AG04450 (cell line): ENCODE results near the gene FHIT. TPM values are rescaled to one million over a fixed set of nuclear protein-coding genes. Genes with fewer than 3 reads are reported as not detected.

Experiments
- CTCF ChIA-PET: fragments of 300-600, 350-600 bp; formaldehyde crosslinking; extraction: SDS; loops from one replicate; lab custom pipeline; 2022; ENCODE audit warnings: antibody characterized with exemption, inconsistent platforms; lab: Charles Lee
- POLR2A ChIA-PET: fragments of 350-600 bp; formaldehyde crosslinking; extraction: SDS; loops from one replicate; lab custom pipeline; 2021; ENCODE audit warnings: antibody characterized with exemption, inconsistent platforms; lab: Yijun Ruan, JAX
- DNase-seq: peaks from one replicate; pipeline ENCODE4 v3.0.0-alpha.2; 2011; ENCODE audit warnings: low read depth, low spot score
- H3K27ac ChIP-seq: one replicate; pipeline ENCODE4 v1.5.1; 2012; ENCODE audit warnings: low read depth, low read length, control low read depth
- H3K27me3 ChIP-seq: one replicate; pipeline ENCODE4 v1.6.0; 2012; ENCODE audit warnings: low read length; ENCODE audit not compliant: control insufficient read depth, insufficient read depth
- H3K4me3 ChIP-seq: 2 replicates; pipeline ENCODE4 v1.5.1; 2011; ENCODE audit warnings: mild to moderate bottlenecking, low read depth, low read length, control low read depth
- H3K9me3 ChIP-seq: 2 replicates; pipeline ENCODE4 v1.5.1; 2012; ENCODE audit warnings: low read length; ENCODE audit not compliant: control insufficient read depth, insufficient read depth
- polyA plus RNA-seq: library from polyadenylated mRNA; depleted of rRNA; stranded (reverse); fragments of >200 nt; gene quantifications from 2 replicates; pipeline ENCODE4 v1.2.3, GENCODE V29; 2011
- TF ChIP-seq, protein P1 (sequence below): IDR thresholded peaks from 2 replicates; pipeline ENCODE4 v1.5.1; 2011; ENCODE audit warnings: low read depth, low read length, control low read depth, inconsistent platforms

FHIT gene
- polyA plus RNA-seq, 1 experiment, result 0.17 TPM

DNA sequence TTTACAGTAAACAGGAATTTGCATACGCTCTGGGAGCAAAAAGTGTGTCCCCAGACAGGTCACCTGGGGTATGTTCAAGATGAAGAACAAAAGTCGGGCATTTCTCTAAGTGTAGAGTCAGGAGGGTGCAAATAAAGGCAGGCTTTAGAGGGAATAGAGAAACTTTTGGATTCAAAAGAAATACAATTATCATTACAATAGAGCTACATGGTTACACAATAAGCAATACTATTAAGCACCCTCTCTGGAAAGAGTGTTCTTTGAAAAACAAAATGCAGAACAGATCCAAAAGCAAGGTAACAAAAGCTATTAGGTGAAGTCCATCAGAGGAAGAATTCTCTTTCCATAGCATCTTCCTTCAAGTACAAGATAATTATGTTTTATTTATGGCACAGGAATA lies 679.7 kb downstream of the FHIT start:
- no peak overlapping the region for H3K4me3 ChIP-seq
- ChIA-PET POLR2A (no interaction called here), CTCF (no interaction called here)
- DNase-seq, result no peak
- no peaks in the 10 kb centered on the region for H3K9me3 ChIP-seq
- H3K27me3 ChIP-seq, result no peaks in the 10 kb centered on the region
- H3K27ac ChIP-seq, result no peak overlapping the region
- TF ChIP-seq, protein P1, sequence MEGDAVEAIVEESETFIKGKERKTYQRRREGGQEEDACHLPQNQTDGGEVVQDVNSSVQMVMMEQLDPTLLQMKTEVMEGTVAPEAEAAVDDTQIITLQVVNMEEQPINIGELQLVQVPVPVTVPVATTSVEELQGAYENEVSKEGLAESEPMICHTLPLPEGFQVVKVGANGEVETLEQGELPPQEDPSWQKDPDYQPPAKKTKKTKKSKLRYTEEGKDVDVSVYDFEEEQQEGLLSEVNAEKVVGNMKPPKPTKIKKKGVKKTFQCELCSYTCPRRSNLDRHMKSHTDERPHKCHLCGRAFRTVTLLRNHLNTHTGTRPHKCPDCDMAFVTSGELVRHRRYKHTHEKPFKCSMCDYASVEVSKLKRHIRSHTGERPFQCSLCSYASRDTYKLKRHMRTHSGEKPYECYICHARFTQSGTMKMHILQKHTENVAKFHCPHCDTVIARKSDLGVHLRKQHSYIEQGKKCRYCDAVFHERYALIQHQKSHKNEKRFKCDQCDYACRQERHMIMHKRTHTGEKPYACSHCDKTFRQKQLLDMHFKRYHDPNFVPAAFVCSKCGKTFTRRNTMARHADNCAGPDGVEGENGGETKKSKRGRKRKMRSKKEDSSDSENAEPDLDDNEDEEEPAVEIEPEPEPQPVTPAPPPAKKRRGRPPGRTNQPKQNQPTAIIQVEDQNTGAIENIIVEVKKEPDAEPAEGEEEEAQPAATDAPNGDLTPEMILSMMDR, result no peak

GRCh38 chr3:60557122-60557521 lies 694.1 kb downstream of the FHIT start:
- Histone ChIP-seq H3K9me3 (no peaks in the 10 kb centered on the region), H3K27ac (no peak overlapping the region), H3K27me3 (no peaks in the 10 kb centered on the region), H3K4me3 (no peak overlapping the region)
- TF ChIP-seq, protein P1, result no peak
- ChIA-PET POLR2A (no interaction called here), CTCF (no interaction called here)
- DNase-seq, result no peak

DNA sequence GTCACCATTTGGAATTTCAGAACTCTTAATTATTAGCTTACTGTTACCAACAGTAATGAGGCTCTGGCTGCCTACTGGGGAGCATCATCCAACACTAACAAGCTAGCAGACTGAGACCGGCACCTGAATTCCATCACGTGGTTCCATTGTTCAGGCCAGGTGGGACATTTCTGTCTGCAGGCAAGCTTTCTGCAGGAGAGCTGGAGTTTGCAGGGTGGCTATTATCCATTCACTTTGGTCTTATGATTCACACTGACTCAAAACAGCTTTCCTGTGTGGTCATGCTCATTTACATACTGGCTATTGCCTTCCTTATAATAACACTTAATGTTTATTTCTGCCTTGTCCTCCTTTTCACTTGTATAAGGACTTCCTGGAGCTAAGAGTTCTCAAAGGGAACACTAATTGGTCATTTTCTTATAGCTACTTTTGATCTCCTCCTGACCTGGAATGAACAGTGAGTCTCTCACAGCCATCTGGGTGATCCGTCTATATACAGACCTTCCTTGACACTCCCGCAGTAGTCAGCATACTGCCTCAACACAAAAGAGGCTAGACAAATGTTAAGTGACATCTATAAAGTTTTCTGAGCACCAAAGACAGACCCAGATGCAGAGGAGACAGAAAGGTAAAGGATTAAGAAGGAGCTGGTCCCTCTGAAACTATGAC lies 695.4 kb downstream of the FHIT start:
- H3K4me3 ChIP-seq, result no peak overlapping the region
- DNase-seq, result peak; percentile 23
- POLR2A ChIA-PET, result no interaction called here
- H3K27me3 ChIP-seq, result no peaks in the 10 kb centered on the region
- CTCF ChIA-PET, result no interaction called here
- TF ChIP-seq, protein P1, result no peak
- no peak overlapping the region for H3K27ac ChIP-seq
- no peaks in the 10 kb centered on the region for H3K9me3 ChIP-seq

DNA sequence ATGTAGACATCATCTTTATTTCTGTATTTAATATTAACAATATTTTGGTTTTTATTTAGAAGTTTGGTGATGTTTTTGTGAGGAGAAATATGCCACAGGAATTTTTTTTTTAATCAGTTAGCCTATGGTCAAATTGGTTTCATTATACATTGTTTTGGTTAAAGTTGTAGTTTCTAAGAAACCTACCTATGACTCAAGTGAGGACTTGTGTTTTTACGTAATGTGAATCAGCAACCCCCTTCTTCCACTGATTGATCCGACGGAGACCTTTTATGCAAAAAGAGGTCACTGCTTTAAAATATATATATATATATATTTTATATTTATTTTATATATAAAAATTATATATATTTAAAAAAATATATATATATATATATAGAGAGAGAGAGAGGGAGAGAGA lies 698.1 kb downstream of the FHIT start:
- H3K4me3 ChIP-seq, result no peak overlapping the region
- DNase-seq, result no peak
- ChIA-PET POLR2A (no interaction called here), CTCF (no interaction called here)
- H3K27ac ChIP-seq, result no peak overlapping the region
- TF ChIP-seq, protein P1, result no peak
- no peaks in the 10 kb centered on the region for H3K9me3 ChIP-seq
- no peaks in the 10 kb centered on the region for H3K27me3 ChIP-seq

- no peaks in the 10 kb centered on the region for H3K27me3 ChIP-seq
- CTCF ChIA-PET, result no interaction called here
- DNase-seq, result no peak
- no peak overlapping the region for H3K4me3 ChIP-seq
- no peak overlapping the region for H3K27ac ChIP-seq
- H3K9me3 ChIP-seq, result no peaks in the 10 kb centered on the region
- TF ChIP-seq, protein P1, result no peak
- POLR2A ChIA-PET, result no interaction called here
These were observed 698.7 kb downstream of the FHIT start for GRCh38 chr3:60552581-60552980.
